GM21360 (cell line): ENCODE measurements around the gene BAZ1B.
"Not testable (repeated sequence)": the region's sequence is repeated elsewhere in the genome, so short reads cannot be mapped to it uniquely, and the experiment has no call there.

Experiments
- ATAC-seq: cut with Tn5 transposase; IDR thresholded peaks from one replicate; pipeline ENCODE4 v1.9.1; 2021; ENCODE audit warnings: mild to moderate bottlenecking, moderate library complexity; ENCODE audit not compliant: unreplicated experiment

Gene BAZ1B

DNA sequence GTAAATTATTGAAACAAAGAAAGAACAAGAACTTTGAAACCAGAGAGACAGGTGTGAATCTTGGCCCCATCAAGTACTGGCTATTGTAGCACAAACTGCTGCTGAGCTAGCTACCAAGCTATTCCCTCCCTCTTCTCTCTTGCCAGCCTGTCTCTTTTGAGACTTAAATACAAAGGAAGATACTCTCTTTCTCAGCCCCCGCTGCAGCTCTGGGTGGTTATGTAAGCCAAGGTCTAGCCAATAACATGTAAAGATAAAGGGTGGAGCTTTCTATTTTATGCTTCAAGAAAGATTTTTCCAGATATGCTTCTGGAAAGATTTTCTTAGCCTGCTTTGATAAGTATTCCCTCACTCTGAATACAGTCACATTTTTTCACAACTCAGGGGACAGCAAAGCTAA, 17.2 kb downstream of the BAZ1B start:
- ATAC-seq, result no peak

GRCh38 chr7:73504017-73504416, 18.1 kb downstream of the BAZ1B start:
- no peak for ATAC-seq

GRCh38 chr7:73503229-73503628, 18.9 kb downstream of the BAZ1B start:
- ATAC-seq, result no peak

DNA sequence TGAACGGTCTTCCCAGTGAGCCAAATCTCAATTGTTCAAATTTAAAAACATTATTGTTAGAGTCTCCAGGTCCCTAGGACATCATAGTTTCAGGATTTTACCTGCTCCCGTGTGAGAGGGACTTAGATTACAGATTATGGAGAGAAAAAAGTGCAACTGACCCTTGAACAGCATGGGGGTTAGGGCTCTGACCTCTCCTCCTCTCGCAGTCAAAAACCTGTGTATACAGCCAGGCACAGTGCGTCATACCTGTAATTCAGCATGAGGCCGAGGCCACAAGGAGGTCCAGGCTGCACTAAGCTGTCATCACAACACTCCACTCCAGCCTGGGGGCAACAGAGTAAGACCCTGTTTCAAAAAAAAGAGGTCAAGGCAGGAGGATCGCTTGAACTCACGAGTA, 25.5 kb downstream of the BAZ1B start:
- ATAC-seq, result no peak

DNA sequence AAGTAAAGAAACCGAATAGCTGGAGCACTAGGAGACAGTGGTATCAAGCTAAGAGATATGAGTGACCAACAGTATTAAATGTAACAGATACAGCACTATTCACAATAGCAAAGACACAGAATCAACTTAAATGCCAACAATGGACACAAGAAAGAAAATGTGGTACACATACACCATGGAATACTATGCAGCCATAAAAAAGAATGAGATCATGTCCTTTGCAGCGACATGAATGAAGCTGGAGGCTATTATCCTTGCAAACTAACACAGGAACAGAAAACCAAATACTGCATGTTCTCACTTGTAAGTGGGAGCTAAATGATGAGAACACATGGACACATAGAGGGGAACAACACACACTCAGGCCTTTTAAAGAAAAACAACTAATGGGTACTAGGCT, 26.6 kb downstream of the BAZ1B start:
- not testable (repeated sequence) for ATAC-seq

DNA sequence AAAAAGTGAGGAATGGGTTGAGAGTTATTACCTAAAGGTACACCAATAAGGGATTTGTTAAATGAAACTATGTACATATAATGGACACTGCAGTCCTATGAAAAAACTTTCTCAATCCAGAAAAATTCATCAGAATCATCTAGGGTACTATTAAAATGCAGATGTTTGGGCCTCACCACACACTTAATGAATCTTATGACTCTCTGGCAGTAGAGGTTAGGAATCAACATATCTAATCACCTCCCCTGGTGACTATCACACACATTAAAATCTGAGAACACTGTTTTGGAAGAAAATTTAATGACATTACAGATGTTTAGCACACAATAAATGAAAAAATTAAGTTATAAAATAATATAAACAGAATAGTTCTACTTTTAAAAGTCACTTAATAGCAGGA, 32.1 kb downstream of the BAZ1B start:
- no peak for ATAC-seq

DNA sequence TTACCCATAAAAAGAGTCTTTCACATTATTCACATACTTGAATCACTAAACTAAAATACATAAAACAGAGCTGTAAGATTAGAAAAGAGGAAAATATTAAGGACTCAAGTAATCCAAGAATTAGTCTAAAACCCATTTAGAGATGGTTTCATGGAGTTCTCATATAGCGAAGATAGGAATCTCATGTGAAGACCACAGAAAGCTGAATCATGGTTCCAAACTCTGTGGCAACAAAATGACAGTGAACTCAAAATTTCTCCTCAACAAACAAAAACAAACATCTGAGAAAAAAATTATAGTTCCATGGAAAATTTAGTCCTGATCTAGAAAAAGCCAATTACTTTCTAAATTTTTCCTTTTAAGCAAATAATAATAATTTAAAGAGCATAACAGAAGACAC, 34.6 kb downstream of the BAZ1B start:
- ATAC-seq, result no peak

DNA sequence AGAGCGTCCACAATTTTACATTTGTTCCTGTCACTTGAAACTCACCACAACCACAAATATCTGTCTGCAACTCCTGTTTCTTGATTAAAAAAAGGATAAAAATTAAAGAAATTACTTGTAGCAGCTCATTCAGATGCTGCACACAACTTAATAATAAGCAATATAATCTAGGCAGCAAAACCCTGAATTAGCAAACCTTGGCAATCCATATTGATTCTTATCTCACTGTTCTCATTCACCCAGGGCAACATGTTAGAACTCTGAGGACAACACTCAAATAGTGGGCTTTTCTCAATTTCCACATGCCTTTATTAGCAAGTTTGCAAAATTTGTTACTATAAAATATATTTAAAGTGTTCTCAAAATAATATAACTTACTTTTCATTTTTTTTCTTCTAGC, 38.9 kb downstream of the BAZ1B start:
- ATAC-seq, result no peak

DNA sequence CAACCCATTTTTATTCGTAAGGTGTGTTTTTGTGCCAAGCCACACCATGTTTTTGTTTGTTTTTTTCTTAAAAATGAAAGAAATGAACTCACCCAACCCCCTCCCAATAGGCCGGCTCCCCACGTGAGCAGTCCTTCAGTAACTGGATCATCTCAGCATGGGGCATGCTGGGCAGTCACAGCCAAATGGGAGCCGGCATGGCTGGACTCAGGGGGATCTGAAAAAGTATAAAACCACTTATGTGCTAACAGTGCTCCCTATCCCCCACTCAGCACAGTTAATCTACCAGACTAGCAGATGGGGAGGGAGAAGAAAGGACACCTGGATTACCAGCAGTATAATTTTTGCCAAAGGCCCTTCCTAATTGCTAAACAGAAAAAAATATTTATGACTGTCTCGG, 39.3 kb downstream of the BAZ1B start:
- ATAC-seq, result no peak

- not testable (repeated sequence) for ATAC-seq
These were observed 40.6 kb downstream of the BAZ1B start for GRCh38 chr7:73481521-73481920.

- ATAC-seq, result no peak
These were observed 43.5 kb downstream of the BAZ1B start for GRCh38 chr7:73478549-73478948.

GRCh38 chr7:73477376-73477775, 44.7 kb downstream of the BAZ1B start:
- no peak for ATAC-seq

DNA sequence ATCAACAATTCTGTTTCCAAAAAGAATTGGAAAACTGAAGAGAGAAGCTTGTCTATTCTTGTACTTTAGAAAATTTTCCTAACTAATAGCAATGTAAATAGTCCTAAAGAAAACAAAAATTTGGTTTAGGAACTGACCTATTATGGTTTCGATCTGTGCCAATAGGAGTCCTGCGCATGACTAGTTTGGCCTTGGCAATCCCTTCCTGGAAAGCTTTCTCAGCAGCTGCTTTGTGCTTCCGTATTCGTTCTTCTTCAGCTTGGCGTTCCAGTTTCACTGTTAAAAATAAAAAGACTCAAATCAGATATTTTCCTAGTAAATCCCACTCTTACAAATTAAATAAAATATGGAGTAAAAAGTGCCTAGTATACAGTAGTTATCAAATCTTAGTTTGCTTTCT, 51.9 kb downstream of the BAZ1B start:
- no peak for ATAC-seq

GRCh38 chr7:73467046-73467445, 55.0 kb downstream of the BAZ1B start:
- ATAC-seq, result not testable (repeated sequence)

DNA sequence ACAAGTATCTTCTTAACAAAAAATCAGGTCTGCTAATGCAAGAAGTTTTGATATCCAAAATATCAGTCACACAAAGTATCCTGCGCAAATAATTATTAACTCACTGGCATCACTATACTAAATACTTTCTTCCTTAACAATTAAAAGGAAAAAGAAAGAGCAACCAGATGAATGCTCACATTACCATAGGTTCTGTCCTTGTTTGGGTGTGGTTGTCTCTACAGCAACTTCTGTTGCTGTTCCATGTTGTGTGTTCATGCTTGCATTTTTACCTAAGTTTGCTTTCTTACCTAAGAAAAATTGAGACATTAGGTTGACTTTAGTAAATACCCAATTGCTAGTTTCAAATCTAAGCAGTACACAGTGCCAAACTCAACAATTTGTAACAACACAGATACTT, 56.0 kb downstream of the BAZ1B start:
- no peak for ATAC-seq

DNA sequence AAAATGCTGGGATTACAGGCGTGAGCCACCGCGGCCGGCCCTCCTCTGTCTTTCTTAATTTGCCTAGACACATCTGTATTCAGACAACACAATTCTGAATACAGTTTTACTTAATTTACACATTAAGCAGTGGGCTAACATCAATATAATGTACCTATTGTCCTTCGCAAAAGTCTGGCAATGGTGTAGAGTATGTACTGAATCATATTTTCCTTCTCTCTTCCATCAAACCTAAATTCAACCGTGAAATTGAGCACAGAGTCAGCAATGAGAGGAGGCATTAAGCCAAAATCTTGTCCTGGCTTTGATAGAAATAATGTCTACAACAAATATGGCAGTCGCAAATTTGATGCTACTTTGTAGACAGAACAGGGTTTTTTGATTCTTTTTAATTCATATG, 58.1 kb downstream of the BAZ1B start:
- no peak for ATAC-seq

DNA sequence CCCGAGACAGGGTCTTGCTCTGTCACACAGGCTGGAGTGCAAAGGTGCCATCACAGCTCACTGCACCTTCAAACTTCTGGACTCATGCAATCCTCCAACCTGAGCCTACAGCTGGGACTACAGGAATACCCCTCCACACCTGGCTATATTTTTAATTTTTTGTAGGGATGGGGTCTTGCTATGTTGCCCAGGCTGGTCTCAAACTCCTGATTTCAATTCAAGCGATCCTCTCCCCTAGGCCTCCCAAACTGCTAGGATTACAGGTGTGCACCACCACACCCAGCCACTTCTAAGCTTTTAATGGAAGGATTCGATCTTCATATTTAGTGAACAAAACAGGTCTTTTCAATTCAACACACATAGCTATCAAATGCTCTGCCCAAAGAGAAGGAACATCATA, 58.8 kb downstream of the BAZ1B start:
- ATAC-seq, result no peak

- ATAC-seq, result no peak
These were observed 60.3 kb downstream of the BAZ1B start for GRCh38 chr7:73461782-73462285.

- no peak for ATAC-seq
These were observed 67.7 kb downstream of the BAZ1B start for GRCh38 chr7:73454424-73454823.

DNA sequence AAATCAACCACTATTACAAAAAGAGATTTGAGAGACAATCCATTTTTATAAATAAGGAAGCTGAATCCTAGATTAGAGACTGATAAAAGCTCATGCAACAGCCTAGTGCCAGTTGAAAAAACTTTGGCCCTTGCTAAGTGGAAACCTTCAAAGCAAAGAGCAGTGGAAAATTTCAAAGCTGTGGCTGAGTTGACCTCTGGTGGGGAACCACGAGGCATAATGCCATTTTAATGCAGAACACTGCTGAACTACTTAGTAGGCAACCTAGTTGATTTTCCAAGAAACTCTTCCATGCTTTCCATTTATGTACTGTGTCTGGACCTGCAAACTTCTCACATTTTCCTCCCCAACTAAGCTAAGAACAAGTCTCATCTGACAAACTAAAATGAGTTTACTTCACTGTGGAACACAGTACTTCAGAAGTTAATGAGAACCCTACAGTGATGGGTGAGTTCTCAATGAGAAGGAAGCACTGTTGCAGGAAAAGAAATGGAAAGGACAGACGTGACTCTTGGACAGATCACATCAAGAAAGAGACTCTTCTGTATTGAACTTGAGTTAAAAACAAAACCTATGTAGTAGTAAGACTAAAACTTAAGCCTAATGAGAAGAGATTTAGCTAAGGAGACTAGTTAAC, 69.0 kb downstream of the BAZ1B start:
- no peak for ATAC-seq

- no peak for ATAC-seq
These were observed 70.2 kb downstream of the BAZ1B start for GRCh38 chr7:73451780-73452398.

DNA sequence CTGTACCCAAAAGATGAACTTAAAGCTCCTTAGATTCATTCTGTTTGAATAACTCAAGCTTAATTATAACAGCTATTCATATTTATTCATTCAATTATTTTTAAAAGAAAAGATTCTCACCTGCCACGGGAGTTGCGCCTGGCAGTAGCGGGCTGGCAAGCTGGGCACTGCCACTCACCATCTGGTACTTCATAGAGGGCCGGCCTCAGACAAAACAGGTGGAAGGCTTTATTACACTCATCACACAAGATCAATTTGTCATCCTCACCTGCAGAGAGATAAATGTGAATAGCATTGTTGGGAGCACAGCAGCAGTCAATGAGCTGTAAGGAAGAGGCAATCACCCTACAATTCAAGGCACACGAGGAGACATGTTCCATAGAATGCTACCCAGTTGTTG, 72.7 kb downstream of the BAZ1B start:
- ATAC-seq, result no peak

DNA sequence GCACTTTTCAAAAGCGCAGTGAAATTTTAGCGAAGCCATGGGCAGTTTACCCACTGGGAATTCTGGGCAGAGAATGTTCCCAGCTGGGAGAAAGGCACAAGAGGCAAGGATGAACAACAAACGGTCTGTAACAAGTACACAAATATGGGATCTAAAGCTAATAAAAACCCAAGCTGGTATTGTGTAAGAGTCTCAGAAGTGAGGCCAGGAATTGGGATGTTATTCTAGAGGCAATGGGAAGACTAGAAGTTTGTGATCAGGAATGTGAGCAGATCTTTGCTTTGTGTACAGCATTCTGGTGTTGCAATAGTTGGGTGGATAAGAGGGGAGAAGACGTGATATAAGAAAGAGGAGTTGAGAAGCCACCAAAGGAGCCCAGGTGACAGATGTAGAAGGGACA, 73.5 kb downstream of the BAZ1B start:
- ATAC-seq, result no peak
